Esophagus muscularis mucosa (tissue), 4 donors: ENCODE measurements around the gene ZDHHC8. TPM values are rescaled to one million over a fixed set of nuclear protein-coding genes. Genes with fewer than 3 reads are reported as not detected.

Experiments
- DNase-seq: peaks from one replicate; pipeline ENCODE4 v3.0.0-alpha.2; 2017; ENCODE audit errors: extremely low spot score
- H3K27ac ChIP-seq, 4 donors: fragments of 200-600 bp; sonication (generic); replicated peaks in 1 of 4; 1 replicate in 3 of 4; 2 replicates in 1 of 4; pipeline ENCODE4 v1.5.1; 2016 to 2019; ENCODE audit warnings: mild to moderate bottlenecking in 1 of 4
- H3K27me3 ChIP-seq, 4 donors: fragments of 200-600 bp; sonication (generic); one replicate each; pipeline versions ENCODE4 v1.5.1 to v1.6.0; 2016 to 2019
- H3K36me3 ChIP-seq, 4 donors: fragments of 200-600 bp; sonication (generic); one replicate each; pipeline ENCODE4 v1.5.1; 2016 to 2019
- H3K4me1 ChIP-seq, 4 donors: fragments of 200-600 bp; sonication (generic); one replicate each; pipeline ENCODE4 v1.5.1; 2016 to 2019
- H3K4me3 ChIP-seq, 4 donors: fragments of 200-600 bp; sonication (generic); 1 replicate in 2 of 4; 2 replicates in 2 of 4; pipeline ENCODE4 v1.5.1; 2016 to 2019; ENCODE audit warnings: mild to moderate bottlenecking in 4 of 4, moderate library complexity in 1 of 4
- H3K9me3 ChIP-seq, 4 donors: fragments of 200-600 bp; sonication (generic); 1 replicate in 3 of 4; 2 replicates in 1 of 4; pipeline ENCODE4 v1.5.1; 2016 to 2019
- CTCF ChIP-seq, 3 experiments: fragments of 200-600 bp in 2 of 3; fragments of 450-650 bp in 1 of 3; sonication (generic) in 2 of 3; IDR thresholded peaks; one replicate each; pipeline ENCODE4 v1.5.1; 2017 to 2019; ENCODE audit warnings: antibody characterized with exemption in 3 of 3, mild to moderate bottlenecking in 2 of 3, moderate library complexity in 1 of 3
- EP300 ChIP-seq: sonication (generic); formaldehyde crosslinking; IDR thresholded peaks from one replicate; pipeline ENCODE4 v1.6.1; 2017; ENCODE audit warnings: antibody characterized with exemption
- POLR2A ChIP-seq: fragments of 450-650 bp; IDR thresholded peaks from one replicate; pipeline ENCODE4 v1.6.1; 2017; ENCODE audit warnings: antibody characterized with exemption, moderate library complexity, mild to moderate bottlenecking, low read depth
- POLR2AphosphoS5 ChIP-seq, 2 donors: sonication (generic); formaldehyde crosslinking; IDR thresholded peaks; one replicate each; pipeline ENCODE4 v1.6.1; 2017; ENCODE audit warnings: antibody characterized with exemption in 2 of 2
- WGBS: methylation state at CpG from one replicate; pipeline ENCODE4 v1.1.5; 2018; 5-methylcytosine and 5-hydroxymethylcytosine counted together
- intact Hi-C: fragments of 100-400 bp; cut with DNase I; formaldehyde crosslinking; loops from one replicate; pipeline ENCODE4 v1.15.1; 2023
- total RNA-seq, 4 donors: library from RNA; depleted of rRNA; stranded (reverse); fragments of >200 nt; gene quantifications; one replicate each; pipeline versions ENCODE4 v1.1.0 to v1.2.1, GENCODE V29; 2016

Gene ZDHHC8
- total RNA-seq, 4 donors from 2014 or later: 11.8 to 33.2 (median 23.8) TPM

- Histone ChIP-seq H3K27me3 (peaks cover 0 to 16% (median 0%) of the 10 kb centered on the region in 4 donors), H3K9me3 (no peaks in the 10 kb centered on the region), H3K27ac (no peak overlapping the region), H3K4me3 (no peak overlapping the region), H3K4me1 (no peaks in the 10 kb centered on the region), H3K36me3 (no peaks in the 10 kb centered on the region)
- intact Hi-C loops: no loop called here
- WGBS: 75% methylated on average over 6 of the region's 14 CpGs
- TF ChIP-seq POLR2AphosphoS5 (IDR thresholded peaks at IDR 0.05) (no peak), EP300 (no peak), POLR2A (no peak), CTCF (IDR thresholded peaks at IDR 0.05) (no peak)
- DNase-seq: no peak
These were observed 55.4 kb downstream of the ZDHHC8 start for GRCh38 chr22:20186871-20187546.

GRCh38 chr22:20187777-20188566 lies 56.4 kb downstream of the ZDHHC8 start:
- Histone ChIP-seq H3K4me3 (no peak overlapping the region), H3K4me1 (no peaks in the 10 kb centered on the region), H3K9me3 (no peaks in the 10 kb centered on the region), H3K36me3 (no peaks in the 10 kb centered on the region), H3K27ac (no peak overlapping the region), H3K27me3 (peaks cover 0 to 16% (median 0%) of the 10 kb centered on the region in 4 donors)
- no peak for TF ChIP-seq CTCF (IDR thresholded peaks at IDR 0.05)
- no peak for TF ChIP-seq POLR2A
- TF ChIP-seq POLR2AphosphoS5 (IDR thresholded peaks at IDR 0.05): no peak
- no peak for TF ChIP-seq EP300
- intact Hi-C loops: no loop called here
- no peak for DNase-seq
- WGBS: 88% methylated on average over 4 of the region's 12 CpGs

- Histone ChIP-seq H3K27ac (no peak overlapping the region), H3K27me3 (peaks cover 0 to 16% (median 0%) of the 10 kb centered on the region in 4 donors), H3K36me3 (no peaks in the 10 kb centered on the region), H3K4me1 (no peaks in the 10 kb centered on the region), H3K9me3 (no peaks in the 10 kb centered on the region), H3K4me3 (no peak overlapping the region)
- DNase-seq: no peak
- no peak for TF ChIP-seq CTCF (IDR thresholded peaks at IDR 0.05)
- no peak for TF ChIP-seq EP300
- TF ChIP-seq POLR2AphosphoS5 (IDR thresholded peaks at IDR 0.05): no peak
- TF ChIP-seq POLR2A: no peak
- whole genome bisulfite sequencing: 89% methylated on average over 3 of the region's 6 CpGs
- intact Hi-C loops: no loop called here
These were observed 56.9 kb downstream of the ZDHHC8 start for GRCh38 chr22:20188567-20188877.

- Histone ChIP-seq H3K4me1 (no peaks in the 10 kb centered on the region), H3K27me3 (no peaks in the 10 kb centered on the region), H3K9me3 (no peaks in the 10 kb centered on the region), H3K4me3 (no peak overlapping the region), H3K27ac (no peak overlapping the region), H3K36me3 (no peaks in the 10 kb centered on the region)
- no peak for DNase-seq
- TF ChIP-seq EP300: no peak
- no peak for TF ChIP-seq CTCF (IDR thresholded peaks at IDR 0.05)
- no peak for TF ChIP-seq POLR2AphosphoS5 (IDR thresholded peaks at IDR 0.05)
- TF ChIP-seq POLR2A: no peak
- intact Hi-C loops: no loop called here
- 77% methylated on average over 5 of the region's 10 CpGs for WGBS
These were observed 59.5 kb downstream of the ZDHHC8 start for GRCh38 chr22:20191000-20191515.
